HepG2 (cell line): ENCODE results near the gene AIFM1. TPM values are rescaled to one million over a fixed set of nuclear protein-coding genes. Genes with fewer than 3 reads are reported as not detected.
A peak's percentile ranks its signal among the peaks of the same experiment; 100 is the strongest.

Experiments
- BHLHE40 ChIP-seq: IDR thresholded peaks from 2 replicates; pipeline ENCODE4 v1.6.1; 2011; ENCODE audit warnings: low read length, improper control_type of control experiment
- HES4 ChIP-seq: sonication (generic); formaldehyde crosslinking; IDR thresholded peaks from 2 replicates; pipeline ENCODE4 v1.9.0; 2021; ENCODE audit warnings: mild to moderate bottlenecking, missing genetic modification reagents, borderline replicate concordance
- KDM6A ChIP-seq: IDR thresholded peaks from 2 replicates; pipeline ENCODE4 v1.6.1; 2016; ENCODE audit warnings: low read depth
- MAF1 ChIP-seq: sonication (generic); formaldehyde crosslinking; IDR thresholded peaks from 2 replicates; pipeline ENCODE4 v1.5.0; 2020; ENCODE audit warnings: missing genetic modification reagents, borderline replicate concordance
- MLLT10 ChIP-seq: sonication (generic); formaldehyde crosslinking; IDR thresholded peaks from 2 replicates; pipeline ENCODE4 v1.4.0; 2020; ENCODE audit warnings: missing genetic modification reagents
- MTA1 ChIP-seq: sonication (generic); formaldehyde crosslinking; IDR thresholded peaks from 2 replicates; pipeline ENCODE4 v1.4.0; 2020; ENCODE audit warnings: missing genetic modification reagents, mild to moderate bottlenecking, borderline replicate concordance
- PATZ1 ChIP-seq: sonication (generic); formaldehyde crosslinking; IDR thresholded peaks from 2 replicates; pipeline ENCODE4 v1.4.0; 2020; ENCODE audit warnings: missing genetic modification reagents
- PAWR ChIP-seq: sonication (generic); formaldehyde crosslinking; IDR thresholded peaks from 2 replicates; pipeline ENCODE4 v1.4.0; 2020; ENCODE audit warnings: missing genetic modification reagents, mild to moderate bottlenecking, borderline replicate concordance
- POLR2A ChIP-seq, 2 experiments: IDR thresholded peaks; 2 replicates each; pipeline ENCODE4 v1.6.1; 2011; ENCODE audit warnings: low read depth in 2 of 2, low read length in 2 of 2, mild to moderate bottlenecking in 1 of 2, moderate library complexity in 1 of 2; ENCODE audit not compliant: insufficient read depth in 1 of 2
- SRSF1 ChIP-seq: fragments of 200-400 bp; formaldehyde crosslinking; optimal IDR thresholded peaks from 2 replicates; pipeline ENCODE3; 2017; ENCODE audit warnings: mild to moderate bottlenecking, low read depth, low read length, moderate library complexity
- TBL1XR1 ChIP-seq: fragments of 150-350 bp; IDR thresholded peaks from 2 replicates; pipeline ENCODE4 v1.6.1; 2014; ENCODE audit warnings: borderline replicate concordance, low read length; ENCODE audit not compliant: partially characterized antibody
- TBX3 ChIP-seq: fragments of 450-650 bp; IDR thresholded peaks from 2 replicates; pipeline ENCODE4 v1.6.1; 2017; ENCODE audit warnings: antibody characterized with exemption, mild to moderate bottlenecking, inconsistent platforms, borderline replicate concordance
- WIZ ChIP-seq: sonication (generic); formaldehyde crosslinking; IDR thresholded peaks from 2 replicates; pipeline ENCODE4 v1.5.1; 2020; ENCODE audit warnings: mild to moderate bottlenecking, missing genetic modification reagents
- ZEB1 ChIP-seq: IDR thresholded peaks from 2 replicates; pipeline ENCODE4 v1.6.1; 2012; ENCODE audit warnings: mild to moderate bottlenecking, low read depth, inconsistent platforms; ENCODE audit not compliant: insufficient replicate concordance
- ZNF333 ChIP-seq: sonication (generic); formaldehyde crosslinking; IDR thresholded peaks from 2 replicates; pipeline ENCODE4 v1.4.0; 2020; ENCODE audit warnings: mild to moderate bottlenecking, missing genetic modification reagents, borderline replicate concordance
- ZNF614 ChIP-seq: IDR thresholded peaks from 2 replicates; pipeline ENCODE4 v1.6.1; 2018; ENCODE audit warnings: missing biosample characterization, missing genetic modification reagents, inconsistent platforms, borderline replicate concordance
- ZNF780A ChIP-seq: sonication (generic); formaldehyde crosslinking; IDR thresholded peaks from 2 replicates; pipeline ENCODE4 v1.8.0; 2022; ENCODE audit warnings: mild to moderate bottlenecking, missing genetic modification reagents, moderate library complexity
- ZNF850 ChIP-seq: sonication (generic); formaldehyde crosslinking; conservative IDR thresholded peaks from 2 replicates; pipeline ENCODE4 v1.9.0; 2021; ENCODE audit warnings: mild to moderate bottlenecking, missing genetic modification reagents
- polyA plus RNA-seq, 8 experiments: library from polyadenylated mRNA; depleted of rRNA in 3 of 8; stranded (reverse) in 7 of 8; unstranded in 1 of 8; fragments of >200 nt; fragmentation: Illumina TruSeq in 4 of 8; extraction: Trizol in 4 of 8; gene quantifications; 2 replicates each; pipeline versions ENCODE4 v1.2.1 to v1.2.3, GENCODE V29; 2011 to 2016; ENCODE audit warnings: low read depth in 4 of 8, missing spikeins in 1 of 8, mixed read lengths in 1 of 8; ENCODE audit not compliant: insufficient read depth in 1 of 8
- total RNA-seq, 5 experiments: library from RNA; depleted of rRNA; stranded (reverse); fragments of >200 nt; fragmentation: Illumina TruSeq; extraction: Trizol; gene quantifications; 2 replicates each; pipeline ENCODE4 v1.2.3, GENCODE V29; 2016; ENCODE audit warnings: low read depth in 1 of 5
- TF ChIP-seq, protein P1 (sequence below): sonication (generic); formaldehyde crosslinking; IDR thresholded peaks from 2 replicates; pipeline ENCODE4 v1.5.0; 2020; ENCODE audit warnings: missing genetic modification reagents
- TF ChIP-seq, protein P2 (sequence below): sonication (generic); formaldehyde crosslinking; IDR thresholded peaks from 2 replicates; pipeline ENCODE4 v1.4.0; 2020; ENCODE audit warnings: missing genetic modification reagents, low read depth, mild to moderate bottlenecking, borderline replicate concordance
- TF ChIP-seq, protein P3 (sequence below), 2 experiments: IDR thresholded peaks; 2 replicates each; pipeline ENCODE4 v1.6.1; 2011 to 2012; ENCODE audit warnings: low read length in 2 of 2, borderline replicate concordance in 1 of 2, low read depth in 1 of 2, mild to moderate bottlenecking in 1 of 2, moderate library complexity in 1 of 2

The AIFM1 gene
- total and polyA plus RNA-seq, 2 of the 13 experiments (the other 11 are each of a cell fraction or from before 2014, with no cell fraction given): 42.8 to 46.9 TPM

DNA sequence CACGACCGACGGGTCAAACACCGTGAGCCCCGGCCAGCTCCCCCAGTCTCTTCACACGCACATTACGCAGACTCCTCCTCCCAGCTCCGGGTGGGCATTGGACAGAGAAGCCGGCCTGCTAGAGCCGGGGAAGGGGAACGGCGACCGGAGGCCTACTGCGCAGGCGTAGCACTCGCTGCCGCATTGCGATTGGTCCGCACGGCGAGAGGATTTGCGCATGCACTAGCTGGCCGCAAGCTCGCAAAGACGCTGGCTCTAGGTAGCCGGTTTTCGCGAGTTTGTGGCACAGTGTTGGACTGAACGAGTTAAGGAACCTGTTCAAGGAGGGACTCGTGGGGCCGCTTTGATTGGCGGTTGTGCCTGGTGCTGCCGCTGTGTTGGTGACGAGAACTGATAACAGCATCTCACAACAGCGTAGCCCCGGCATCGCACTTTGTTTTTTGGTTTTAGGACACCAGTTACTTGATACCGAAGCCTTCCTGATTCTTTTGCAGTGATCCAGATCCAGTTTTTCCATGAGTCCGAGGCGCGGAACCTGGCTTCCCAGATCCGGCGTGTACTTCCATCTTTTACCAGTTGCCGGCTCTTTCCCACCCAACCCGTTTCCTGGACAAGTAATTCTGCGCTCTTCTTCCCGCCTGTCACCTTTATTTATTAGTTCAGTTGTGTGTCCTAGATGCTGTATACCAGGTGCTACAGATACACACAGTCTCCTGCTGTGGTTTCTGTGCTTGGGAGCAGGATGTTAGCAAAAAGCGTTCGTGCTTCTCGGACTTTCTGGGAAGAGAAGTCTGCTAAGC is at the start of gene AIFM1 (continued):
- TF ChIP-seq ZNF850 (CRISPR knock-in tag): no peak
- TF ChIP-seq MTA1: no peak
- no peak for TF ChIP-seq PAWR (CRISPR knock-in tag)
- peak; percentile 72 to 73 for TF ChIP-seq POLR2A (IDR thresholded peaks at IDR 0.05; ENCODE audit: insufficient read depth in 1 of 2, low read depth in 2 of 2, low read length in 2 of 2)
- TF ChIP-seq, protein P1, sequence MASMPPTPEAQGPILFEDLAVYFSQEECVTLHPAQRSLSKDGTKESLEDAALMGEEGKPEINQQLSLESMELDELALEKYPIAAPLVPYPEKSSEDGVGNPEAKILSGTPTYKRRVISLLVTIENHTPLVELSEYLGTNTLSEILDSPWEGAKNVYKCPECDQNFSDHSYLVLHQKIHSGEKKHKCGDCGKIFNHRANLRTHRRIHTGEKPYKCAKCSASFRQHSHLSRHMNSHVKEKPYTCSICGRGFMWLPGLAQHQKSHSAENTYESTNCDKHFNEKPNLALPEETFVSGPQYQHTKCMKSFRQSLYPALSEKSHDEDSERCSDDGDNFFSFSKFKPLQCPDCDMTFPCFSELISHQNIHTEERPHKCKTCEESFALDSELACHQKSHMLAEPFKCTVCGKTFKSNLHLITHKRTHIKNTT: no peak
- no peak for TF ChIP-seq MAF1 (CRISPR knock-in tag)
- TF ChIP-seq WIZ: no peak
- TF ChIP-seq TBX3: peak; percentile 28; the same call in 1 of the 2 replicates
- TF ChIP-seq TBL1XR1: no peak
- TF ChIP-seq, protein P2, sequence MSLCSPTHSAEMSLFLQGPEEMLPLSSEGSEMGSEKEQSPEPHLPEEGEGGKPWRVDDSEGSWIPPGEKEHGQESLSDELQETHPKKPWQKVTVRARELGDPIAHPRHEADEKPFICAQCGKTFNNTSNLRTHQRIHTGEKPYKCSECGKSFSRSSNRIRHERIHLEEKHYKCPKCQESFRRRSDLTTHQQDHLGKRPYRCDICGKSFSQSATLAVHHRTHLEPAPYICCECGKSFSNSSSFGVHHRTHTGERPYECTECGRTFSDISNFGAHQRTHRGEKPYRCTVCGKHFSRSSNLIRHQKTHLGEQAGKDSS: no peak
- TF ChIP-seq, protein P3, sequence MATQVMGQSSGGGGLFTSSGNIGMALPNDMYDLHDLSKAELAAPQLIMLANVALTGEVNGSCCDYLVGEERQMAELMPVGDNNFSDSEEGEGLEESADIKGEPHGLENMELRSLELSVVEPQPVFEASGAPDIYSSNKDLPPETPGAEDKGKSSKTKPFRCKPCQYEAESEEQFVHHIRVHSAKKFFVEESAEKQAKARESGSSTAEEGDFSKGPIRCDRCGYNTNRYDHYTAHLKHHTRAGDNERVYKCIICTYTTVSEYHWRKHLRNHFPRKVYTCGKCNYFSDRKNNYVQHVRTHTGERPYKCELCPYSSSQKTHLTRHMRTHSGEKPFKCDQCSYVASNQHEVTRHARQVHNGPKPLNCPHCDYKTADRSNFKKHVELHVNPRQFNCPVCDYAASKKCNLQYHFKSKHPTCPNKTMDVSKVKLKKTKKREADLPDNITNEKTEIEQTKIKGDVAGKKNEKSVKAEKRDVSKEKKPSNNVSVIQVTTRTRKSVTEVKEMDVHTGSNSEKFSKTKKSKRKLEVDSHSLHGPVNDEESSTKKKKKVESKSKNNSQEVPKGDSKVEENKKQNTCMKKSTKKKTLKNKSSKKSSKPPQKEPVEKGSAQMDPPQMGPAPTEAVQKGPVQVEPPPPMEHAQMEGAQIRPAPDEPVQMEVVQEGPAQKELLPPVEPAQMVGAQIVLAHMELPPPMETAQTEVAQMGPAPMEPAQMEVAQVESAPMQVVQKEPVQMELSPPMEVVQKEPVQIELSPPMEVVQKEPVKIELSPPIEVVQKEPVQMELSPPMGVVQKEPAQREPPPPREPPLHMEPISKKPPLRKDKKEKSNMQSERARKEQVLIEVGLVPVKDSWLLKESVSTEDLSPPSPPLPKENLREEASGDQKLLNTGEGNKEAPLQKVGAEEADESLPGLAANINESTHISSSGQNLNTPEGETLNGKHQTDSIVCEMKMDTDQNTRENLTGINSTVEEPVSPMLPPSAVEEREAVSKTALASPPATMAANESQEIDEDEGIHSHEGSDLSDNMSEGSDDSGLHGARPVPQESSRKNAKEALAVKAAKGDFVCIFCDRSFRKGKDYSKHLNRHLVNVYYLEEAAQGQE (IDR thresholded peaks at IDR 0.05; ENCODE audit: borderline replicate concordance in 1 of 2, low read depth in 1 of 2, low read length in 2 of 2): no peak
- no peak for TF ChIP-seq ZNF333 (CRISPR knock-in tag)
- no peak for TF ChIP-seq SRSF1
- no peak for TF ChIP-seq BHLHE40
- no peak for TF ChIP-seq ZNF780A
- TF ChIP-seq KDM6A (CRISPR knock-in tag): no peak
- TF ChIP-seq HES4 (CRISPR knock-in tag): no peak
- no peak for TF ChIP-seq MLLT10 (CRISPR knock-in tag)
- TF ChIP-seq ZEB1: no peak
- TF ChIP-seq ZNF614 (CRISPR knock-in tag): no peak
- TF ChIP-seq PATZ1 (CRISPR knock-in tag): peak; percentile 43; the same call in 1 of the 2 replicates
